ENCODE results near the gene PHLDB1. TPM values are rescaled to one million over a fixed set of nuclear protein-coding genes. Genes with fewer than 3 reads are reported as not detected.
A peak's percentile ranks its signal among the peaks of the same experiment; 100 is the strongest.

PHLDB1 gene
- total RNA-seq, 2 donors from 2014 or later = 60.1 to 88.6 TPM

DNA sequence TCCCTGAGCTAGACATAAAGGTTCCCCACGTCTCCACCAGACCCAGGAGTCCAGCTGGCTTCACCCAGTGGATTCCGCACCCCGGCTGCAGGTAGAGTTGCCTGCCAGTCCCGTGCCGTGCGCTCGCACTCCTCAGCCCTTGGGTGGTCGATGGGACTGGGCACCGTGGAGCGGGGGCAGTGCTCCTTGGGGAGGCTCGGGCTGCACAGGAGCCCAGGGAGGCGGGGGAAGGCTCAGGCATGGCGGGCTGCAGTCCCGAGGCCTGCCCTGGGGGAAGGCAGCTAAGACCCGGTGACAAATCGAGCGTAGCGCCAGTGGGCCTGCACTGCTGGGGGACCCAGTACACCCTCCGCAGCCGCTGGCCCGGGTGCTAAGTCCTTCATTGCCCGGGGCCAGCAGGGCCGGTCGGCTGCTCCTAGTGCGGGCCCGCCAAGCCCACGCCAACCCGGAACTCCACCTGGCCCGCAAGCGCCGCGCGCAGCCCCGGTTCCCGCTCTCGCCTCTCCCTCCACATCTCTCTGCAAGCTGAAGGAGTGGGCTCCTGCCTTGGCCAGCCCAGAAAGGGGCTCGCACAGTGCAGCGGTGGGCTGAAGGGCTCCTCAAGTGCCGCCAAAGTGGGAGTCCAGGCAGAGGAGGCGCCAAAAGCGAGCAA is 81.6 kb downstream of the PHLDB1 start:
- Histone ChIP-seq H3K36me3 (no peaks in the 10 kb centered on the region), H3K4me1 (peaks cover 4% of the 10 kb centered on the region), H3K27ac (no peak overlapping the region), H3K9me3 (no peaks in the 10 kb centered on the region), H3K4me3 (peak overlapping the region; percentile 29), H3K27me3 (no peaks in the 10 kb centered on the region), H3K9ac (ENCODE audit: low read depth in 2 of 2, low read length in 2 of 2) (no peak overlapping the region)
- no peak for TF ChIP-seq CTCF (IDR thresholded peaks at IDR 0.05)
- intact Hi-C loops (cut with DNase I) = no loop called here
- no peak for DNase-seq

DNA sequence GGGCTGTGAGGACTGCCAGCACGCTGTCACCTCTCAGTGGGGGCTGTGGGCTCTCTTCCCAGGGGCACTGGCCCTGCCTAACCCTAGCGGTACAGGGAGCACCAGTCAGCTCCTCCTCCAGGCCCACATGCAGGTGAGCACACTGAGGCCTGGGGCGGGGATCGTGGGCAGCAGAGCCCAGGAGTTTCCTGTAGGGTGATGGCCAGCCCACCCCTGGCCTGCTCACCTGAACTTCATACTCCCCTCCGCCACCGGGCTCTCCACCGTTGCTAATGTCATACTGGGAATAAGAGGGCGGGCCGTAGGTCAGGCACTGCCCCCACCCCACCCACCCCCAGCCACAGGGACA is 82.1 kb downstream of the PHLDB1 start:
- intact Hi-C loops (cut with DNase I) = no loop called here
- Histone ChIP-seq H3K4me1 (peaks cover 4% of the 10 kb centered on the region), H3K27ac (peak overlapping the region; percentile 60), H3K9ac (ENCODE audit: low read depth in 2 of 2, low read length in 2 of 2) (peak overlapping the region in 1 of 2 donors; percentile 67), H3K9me3 (no peaks in the 10 kb centered on the region), H3K4me3 (peak overlapping the region; percentile 29), H3K27me3 (no peaks in the 10 kb centered on the region), H3K36me3 (no peaks in the 10 kb centered on the region)
- TF ChIP-seq CTCF (IDR thresholded peaks at IDR 0.05) = no peak
- peak; percentile 38 for DNase-seq

- peaks cover 4% of the 10 kb centered on the region for H3K4me1 ChIP-seq
- DNase-seq = peak; percentile 99
- peak overlapping the region; percentile 60 for H3K27ac ChIP-seq
- no peaks in the 10 kb centered on the region for H3K9me3 ChIP-seq
- H3K27me3 ChIP-seq = no peaks in the 10 kb centered on the region
- H3K9ac ChIP-seq (ENCODE audit: low read depth in 2 of 2, low read length in 2 of 2) = peak overlapping the region; percentile 51 to 67
- intact Hi-C loops (cut with DNase I) = loop anchor here (5.0 to 10.0 kb wide), 3 partner anchors 75 to 267 kb away; partner anchors contain the start of gene UPK2
- peak; percentile 95 for TF ChIP-seq CTCF (IDR thresholded peaks at IDR 0.05)
- no peaks in the 10 kb centered on the region for H3K36me3 ChIP-seq
- peak overlapping the region; percentile 29 for H3K4me3 ChIP-seq
Observed at GRCh38 chr11:118689852-118690552, 82.6 kb downstream of the PHLDB1 start.

DNA sequence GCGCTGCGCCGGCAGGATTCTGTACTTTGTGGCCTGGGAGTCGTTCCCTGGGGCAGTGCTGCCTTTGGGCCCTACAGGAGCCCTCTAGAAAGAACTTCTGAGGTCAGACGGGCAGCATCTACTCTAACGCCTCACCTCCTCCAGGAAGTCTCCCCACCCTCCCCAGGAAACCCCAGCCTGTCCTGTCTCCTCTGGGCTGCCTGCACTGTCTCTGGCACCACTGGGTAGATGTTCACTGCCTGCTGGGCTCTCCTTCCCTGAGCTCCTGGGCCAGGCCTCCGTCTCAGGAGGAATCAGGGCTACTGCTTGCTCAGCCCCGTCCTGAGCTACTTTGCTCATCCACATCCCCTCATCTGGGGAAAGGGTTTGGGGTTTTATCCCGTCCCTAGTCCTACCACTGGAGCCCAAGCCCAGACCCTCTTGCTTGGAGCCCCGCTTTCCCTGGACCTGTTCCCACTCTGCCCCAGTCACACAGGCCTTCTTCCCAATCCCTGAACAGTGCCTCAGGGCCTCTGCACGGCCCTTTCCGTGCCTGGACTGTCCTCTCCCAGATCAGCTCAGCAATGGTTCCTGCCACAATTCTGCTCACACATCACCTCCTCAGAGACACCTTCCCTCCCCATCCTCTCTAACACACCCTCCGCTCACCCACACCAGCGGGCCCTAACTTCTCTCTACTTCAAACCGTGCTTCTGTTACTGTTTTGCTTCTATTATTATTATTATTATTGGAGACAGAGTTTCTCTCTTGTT is 83.3 kb downstream of the PHLDB1 start:
- DNase-seq = no peak
- Histone ChIP-seq H3K4me1 (peaks cover 4% of the 10 kb centered on the region), H3K27me3 (no peaks in the 10 kb centered on the region), H3K36me3 (no peaks in the 10 kb centered on the region), H3K9ac (ENCODE audit: low read depth in 2 of 2, low read length in 2 of 2) (peak overlapping the region in 1 of 2 donors; percentile 12), H3K9me3 (no peaks in the 10 kb centered on the region), H3K27ac (no peak overlapping the region), H3K4me3 (no peak overlapping the region)
- intact Hi-C loops (cut with DNase I) = loop anchor here (5.0 to 10.0 kb wide), 3 partner anchors 74 to 267 kb away; partner anchors contain the start of gene UPK2
- no peak for TF ChIP-seq CTCF (IDR thresholded peaks at IDR 0.05)

All from colonic mucosa (tissue), 4 donors.